Stimulated activated CD8-positive, alpha-beta memory T cell treated with anti-CD3 and anti-CD28 coated beads, Interleukin-7, amount 100 ng/mL, for 1 hour (primary cell): Measurements from ENCODE around the gene ATG10.
"Not testable (repeated sequence)": the region's sequence is repeated elsewhere in the genome, so short reads cannot be mapped to it uniquely, and the experiment has no call there.

Experiments
- DNase-seq, 2 donors: peaks; one replicate each; pipeline ENCODE4 v3.0.0-alpha.2; 2020; ENCODE audit warnings: low read depth in 2 of 2

ATG10 gene

GRCh38 chr5:82054004-82054710 lies 82.3 kb downstream of the ATG10 start:
- no peak for DNase-seq

- DNase-seq: no peak
Observed at GRCh38 chr5:82057051-82057450, 85.2 kb downstream of the ATG10 start.

DNA sequence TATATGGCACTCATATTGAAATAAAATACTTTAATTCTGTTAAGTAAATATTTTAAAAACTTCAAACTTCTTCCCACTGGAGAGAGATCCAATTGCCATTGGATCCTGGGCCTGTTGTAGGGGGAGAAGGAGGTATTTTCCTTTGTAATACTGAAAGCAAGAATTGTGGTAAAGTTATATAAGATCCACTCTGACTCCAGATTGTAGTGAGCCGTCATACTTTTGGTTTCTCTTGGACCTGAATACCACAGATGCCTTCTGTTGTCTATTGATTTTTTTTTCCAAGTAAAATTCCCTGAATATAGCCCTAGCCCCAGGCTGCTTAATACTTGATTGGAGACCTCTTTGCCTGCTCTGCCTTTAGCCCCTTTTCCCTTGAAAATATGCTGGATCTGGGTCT lies 86.9 kb downstream of the ATG10 start:
- DNase-seq: no peak

DNA sequence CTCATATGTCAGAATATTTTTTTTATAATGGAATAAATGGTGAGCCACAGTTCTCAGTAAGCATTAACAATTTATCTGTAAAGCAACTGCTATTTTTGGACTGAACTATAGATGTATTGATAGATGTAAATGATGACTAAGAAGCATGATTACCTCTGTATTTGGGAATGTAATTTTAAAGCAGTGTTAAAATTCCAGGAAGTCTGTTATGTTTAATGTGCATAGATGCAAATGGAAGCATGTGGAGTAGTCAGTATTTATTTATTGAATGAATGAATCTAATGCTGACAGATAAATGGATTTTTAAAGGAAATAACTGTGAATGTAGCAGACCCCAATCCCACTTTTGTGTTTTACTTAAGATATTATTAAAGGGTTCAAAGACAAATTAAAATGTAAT lies 95.0 kb downstream of the ATG10 start:
- no peak for DNase-seq

DNA sequence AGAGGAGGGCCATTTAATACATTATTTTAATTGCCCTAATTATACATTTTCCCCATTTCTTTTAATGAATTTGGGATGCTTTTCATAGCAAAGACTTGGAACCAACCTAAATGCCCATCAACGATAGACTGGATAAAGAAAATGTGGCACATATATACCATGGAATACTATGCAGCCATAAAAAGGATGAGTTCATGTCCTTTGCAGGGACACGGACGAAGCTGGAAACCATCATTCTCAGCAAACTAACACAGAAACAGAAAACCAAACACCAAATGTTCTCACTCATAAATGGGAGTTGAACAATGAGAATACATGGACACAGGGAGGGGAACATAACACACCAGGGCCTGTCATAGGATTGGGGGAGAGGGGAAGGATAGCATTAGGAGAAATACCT lies 96.2 kb downstream of the ATG10 start:
- not testable (repeated sequence) for DNase-seq

DNA sequence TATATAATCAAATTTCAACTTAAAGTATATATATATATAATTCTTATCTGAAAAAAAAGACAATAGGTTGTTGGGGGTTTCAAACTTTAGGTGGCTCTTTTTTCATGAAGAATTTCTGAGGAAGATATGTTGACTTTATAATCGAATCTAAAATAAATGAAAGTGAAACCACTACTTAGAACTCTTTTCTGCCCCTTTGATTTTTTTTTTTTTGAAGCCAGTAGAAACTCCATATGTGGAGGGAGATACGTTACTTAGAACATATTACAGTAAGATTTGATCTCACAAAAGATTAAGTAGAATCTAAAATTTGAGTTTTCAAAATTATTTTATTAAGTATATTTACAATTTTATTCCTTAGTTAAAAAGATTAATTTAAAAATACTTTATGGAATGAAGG lies 96.9 kb downstream of the ATG10 start:
- no peak for DNase-seq

DNA sequence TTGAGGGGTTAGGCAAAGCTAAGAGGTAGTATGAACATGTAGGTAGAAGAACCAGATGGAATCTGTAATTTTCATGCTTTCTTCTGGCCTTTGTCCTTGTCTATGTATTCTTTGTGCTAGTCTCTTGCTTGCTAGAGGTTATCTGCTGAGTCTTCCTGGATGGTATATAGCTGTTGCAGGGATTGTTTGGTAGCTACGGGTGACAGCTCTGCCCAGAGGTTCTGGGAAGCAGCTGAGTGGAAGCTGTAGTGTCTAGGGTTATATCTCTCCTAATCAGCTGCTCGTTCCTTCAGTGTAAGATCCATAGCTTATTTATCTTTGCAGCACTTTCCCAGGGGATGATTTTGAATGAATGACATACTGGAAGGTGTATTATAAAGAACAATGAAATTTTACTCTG lies 100.3 kb downstream of the ATG10 start:
- no peak for DNase-seq

GRCh38 chr5:82073179-82073578 lies 101.4 kb downstream of the ATG10 start:
- DNase-seq: no peak

DNA sequence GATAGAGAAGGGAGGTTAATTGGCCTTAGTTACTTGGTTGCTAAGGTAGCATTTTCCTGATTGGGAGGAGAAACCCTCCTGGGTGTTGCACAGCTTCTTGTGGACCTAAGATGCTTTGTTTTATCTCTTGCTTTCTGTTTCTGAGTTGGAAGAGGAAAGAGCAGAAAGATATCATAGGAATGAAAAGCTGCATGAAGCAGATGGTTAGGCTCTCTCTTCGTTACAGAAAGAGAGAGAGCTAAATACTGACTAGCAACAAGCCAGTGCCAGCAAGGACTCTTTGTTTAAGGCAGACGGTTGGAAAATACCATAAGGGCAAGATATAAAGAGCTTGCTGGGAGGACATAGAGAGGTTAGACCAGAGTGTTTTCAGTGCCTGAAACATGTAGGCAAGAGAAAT lies 103.1 kb downstream of the ATG10 start:
- DNase-seq: no peak

DNA sequence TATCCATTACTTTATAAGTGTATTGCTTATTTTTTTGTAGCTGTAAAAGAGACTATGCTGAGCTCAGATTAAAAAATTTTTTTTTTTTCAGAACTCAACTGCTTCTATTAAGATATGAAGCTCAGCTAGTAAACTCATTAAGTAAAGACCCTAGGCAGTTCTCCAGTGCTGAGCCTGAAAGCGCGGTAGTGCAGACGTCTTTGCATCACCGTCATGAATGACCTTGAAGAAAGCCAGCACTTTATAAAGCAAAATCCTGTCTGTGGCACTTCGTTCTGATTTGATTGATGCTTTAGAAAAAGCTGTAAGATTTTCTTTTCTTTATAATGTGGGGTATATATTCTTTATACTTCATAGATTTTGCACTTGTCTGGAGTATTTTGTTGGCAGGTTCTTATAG lies 105.7 kb downstream of the ATG10 start:
- no peak for DNase-seq

DNA sequence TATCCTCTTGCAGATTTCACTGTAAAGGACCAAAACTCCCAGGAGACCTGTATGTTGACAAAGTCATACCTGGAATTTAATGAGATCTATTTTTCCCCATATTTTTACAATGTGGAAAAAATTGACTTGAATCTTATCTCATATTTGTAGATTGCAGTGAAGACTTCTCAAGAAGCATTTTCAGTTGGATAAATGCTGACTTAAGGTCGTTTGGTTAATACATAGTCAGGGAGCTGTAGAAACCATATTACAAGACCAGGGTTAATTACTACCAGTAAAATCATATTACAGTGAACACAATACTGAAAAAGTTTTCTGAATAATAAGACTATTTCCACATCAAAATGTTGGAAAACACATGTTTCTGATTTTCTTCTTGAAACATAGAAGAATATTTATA lies 119.8 kb downstream of the ATG10 start:
- DNase-seq: no peak

DNA sequence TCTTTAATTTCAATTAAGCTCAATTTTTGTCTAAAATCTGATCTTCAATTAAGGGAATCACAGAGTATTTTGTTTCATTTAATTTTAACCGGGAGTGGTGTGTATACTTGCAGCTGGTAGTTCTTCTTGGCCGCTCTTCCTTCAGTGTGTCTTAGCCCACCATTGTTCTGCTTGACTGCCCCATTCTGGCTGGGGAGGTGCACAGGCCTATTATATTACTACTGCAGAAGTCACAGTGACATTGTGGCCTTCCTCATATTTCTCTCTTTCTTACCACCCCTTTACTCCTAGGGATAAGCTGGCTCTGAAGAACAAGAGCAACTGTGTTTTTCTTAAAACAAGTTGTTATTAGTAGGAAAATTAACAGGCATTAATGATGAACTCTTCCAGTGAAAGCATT lies 123.7 kb downstream of the ATG10 start:
- DNase-seq: no peak

- DNase-seq: no peak
Observed at GRCh38 chr5:82096249-82096648, 124.4 kb downstream of the ATG10 start.

DNA sequence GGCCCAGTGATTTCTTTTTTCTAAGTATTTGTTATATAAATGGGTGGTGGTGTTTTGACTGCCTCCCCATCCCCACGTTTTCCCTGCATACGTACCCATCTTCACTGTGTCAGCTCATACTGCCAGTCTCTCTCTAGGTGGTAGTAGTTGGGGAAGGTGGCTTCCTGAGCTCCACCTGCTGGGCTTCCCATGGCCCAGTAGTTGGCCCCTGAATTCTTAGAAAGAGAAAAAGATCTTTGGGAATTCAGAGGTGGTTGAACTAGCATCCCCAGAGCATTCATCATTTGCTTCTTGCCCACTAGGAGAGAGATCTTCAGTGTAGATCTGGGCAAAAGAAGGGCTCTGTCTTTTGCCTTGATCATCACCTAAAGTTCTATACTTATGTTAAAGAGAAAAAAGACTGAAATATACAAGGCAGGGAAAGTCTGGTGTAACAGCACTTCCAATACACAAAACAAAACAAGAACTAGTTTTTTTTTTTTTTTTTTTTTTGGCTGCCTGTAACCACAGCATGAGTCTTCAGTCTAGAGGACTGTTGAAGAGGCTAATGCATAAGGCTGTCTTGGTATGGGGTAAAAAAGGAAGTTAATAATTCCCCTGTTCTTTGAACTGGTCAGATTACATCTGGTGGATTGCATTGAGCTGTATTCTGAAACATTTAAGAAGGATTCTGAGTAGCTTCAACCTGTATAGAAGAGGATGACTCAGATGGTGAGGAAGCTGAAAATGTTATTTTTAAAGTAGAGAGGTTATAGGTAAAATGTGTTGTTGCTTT lies 128.7 kb downstream of the ATG10 start:
- no peak for DNase-seq

- no peak for DNase-seq
Observed at GRCh38 chr5:82104872-82105271, 133.0 kb downstream of the ATG10 start.

DNA sequence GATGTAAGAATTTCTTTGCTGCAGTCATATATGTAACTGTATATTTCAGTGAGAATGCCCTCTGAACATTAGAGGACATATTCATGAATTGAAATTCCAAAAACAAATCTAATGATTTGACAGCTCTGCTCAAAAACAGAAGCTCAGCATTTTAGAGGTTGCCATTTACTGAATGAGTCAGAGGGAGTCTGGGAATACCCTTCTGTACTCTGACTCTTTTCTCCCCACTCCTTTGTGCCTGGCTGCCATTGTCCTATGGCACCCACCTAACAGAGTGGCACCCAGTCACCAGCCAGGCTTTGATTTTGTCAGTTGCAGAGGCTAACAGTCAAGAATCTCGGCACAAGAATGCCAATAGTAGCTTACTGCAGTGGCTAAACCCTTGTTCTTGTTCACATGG lies 133.6 kb downstream of the ATG10 start:
- no peak for DNase-seq

DNA sequence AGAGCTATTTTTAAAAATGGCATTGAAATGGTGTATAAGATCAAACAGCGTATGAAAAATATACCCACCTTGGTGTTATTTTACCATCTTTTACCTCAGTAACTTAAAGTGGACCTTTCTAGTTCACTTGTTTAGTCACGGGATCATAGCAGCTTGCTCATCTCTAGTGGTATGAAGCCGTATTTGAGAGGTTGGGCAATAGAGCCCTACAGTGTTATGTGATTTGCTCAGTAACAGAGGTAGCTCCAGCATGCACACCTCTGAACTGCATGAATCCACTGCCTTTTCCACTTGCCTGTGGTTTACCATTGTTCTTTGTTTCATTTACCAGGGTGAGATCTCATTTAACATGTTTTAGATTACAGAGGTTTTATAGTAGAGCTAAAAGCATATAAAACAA lies 134.4 kb downstream of the ATG10 start:
- no peak for DNase-seq

- no peak for DNase-seq
Observed at GRCh38 chr5:82106756-82107155, 134.9 kb downstream of the ATG10 start.

DNA sequence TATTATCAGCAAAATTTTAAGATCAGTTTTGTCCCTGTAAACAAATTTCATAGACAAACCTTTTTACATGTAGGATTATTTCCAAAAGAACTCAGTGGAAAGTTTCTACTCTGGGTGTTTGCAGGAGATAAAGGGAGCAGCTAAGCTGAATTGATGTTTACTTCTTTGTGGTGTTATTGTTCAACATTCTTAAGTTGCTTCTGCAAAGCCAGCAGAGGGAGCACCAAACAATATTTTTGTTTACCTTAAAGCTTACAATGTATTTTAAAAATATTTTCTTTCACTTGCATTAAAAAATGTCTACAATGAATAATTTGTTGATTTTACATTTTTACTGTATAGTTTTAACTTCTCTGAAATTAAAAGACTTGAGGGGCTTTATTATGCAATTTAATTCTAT lies 135.4 kb downstream of the ATG10 start:
- DNase-seq: no peak

DNA sequence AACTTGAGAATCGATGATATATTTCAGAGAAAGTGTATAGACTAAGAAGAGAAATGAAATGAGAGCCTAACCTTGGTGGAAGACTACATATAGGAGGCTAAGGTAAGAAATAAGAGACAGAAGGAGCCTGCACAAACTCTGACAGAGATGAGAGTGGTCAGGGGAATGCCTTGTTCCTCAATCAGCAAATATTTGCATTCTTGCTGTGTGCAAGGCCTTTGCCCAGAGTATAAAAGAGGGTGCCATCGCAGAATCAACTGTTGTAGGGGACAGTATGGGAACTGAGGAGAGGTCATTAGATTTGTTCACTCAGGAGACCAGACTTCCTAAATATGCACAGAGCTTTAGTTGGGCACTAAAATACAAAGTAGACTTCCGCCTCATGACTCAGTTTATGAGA lies 137.2 kb downstream of the ATG10 start:
- no peak for DNase-seq

DNA sequence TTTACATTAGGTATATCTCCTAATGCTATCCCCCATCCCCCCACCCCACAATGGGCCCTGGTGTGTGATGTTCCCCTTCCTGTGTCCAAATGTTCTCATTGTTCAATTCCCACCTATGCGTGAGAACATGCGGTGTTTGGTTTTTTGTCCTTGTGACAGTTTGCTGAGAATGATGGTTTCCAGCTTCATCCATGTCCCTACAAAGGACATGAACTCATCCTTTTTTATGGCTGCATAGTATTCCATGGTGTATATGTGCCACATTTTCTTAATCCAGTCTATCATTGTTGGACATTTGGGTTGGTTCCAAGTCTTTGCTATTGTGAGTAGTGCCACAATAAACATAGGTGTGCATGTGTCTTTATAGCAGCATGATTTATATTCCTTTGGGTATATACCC lies 138.1 kb downstream of the ATG10 start:
- not testable (repeated sequence) for DNase-seq

DNA sequence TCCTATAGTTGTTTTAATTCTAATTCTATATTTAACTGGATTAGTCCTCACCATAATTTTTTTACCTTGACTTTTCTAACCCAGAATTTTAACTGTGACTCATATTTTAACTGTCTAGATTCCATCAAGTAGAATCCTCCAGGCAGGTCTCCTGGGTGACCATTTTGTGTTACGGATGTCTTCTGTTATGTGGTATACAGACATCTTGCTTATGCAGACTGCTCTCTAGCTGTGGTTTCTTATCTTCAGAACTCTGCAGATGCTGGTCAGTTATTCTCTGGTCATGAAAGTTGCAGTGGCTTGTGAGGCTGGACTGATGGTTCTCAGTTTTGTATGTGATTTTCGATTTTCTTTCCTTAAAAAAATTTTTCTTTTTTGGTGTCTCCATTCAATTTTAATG lies 139.4 kb downstream of the ATG10 start:
- DNase-seq: no peak

DNA sequence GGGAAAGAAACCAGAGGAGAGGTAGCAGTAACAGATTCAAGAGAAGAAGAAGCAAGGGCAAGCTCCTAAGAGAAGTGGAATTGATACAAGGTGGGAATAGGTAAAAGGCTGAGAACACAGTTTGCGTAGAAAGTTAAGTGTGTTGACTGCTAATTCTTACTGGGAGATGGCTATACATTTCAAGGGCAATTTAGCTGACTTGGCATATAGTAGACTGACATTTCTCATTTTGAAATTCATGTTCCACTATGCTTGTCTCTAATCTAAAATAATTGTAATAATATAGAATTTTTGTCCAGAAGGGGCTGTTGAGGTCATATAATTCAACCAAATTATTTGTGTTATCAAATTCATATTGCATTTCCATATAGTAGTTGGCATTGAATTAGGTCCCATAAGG lies 144.0 kb downstream of the ATG10 start:
- DNase-seq: no peak

DNA sequence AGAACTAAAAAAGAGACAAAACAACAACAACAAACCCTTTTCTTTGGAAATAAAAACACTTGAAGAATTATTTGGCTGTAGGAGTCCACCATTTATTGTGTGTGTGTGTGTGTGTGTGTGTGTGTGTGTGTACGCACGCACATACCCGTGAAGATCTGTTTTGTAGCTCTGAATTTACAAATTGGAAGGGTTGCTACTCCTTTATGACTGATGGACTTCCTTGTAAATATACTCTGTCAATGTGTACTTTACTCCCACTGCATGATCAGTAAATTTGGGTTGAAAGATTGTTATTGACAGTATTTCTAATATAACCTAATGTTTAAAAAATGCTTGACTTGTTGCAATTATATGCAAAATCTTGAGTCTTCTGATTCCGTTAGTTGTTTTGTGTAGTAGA lies 148.1 kb downstream of the ATG10 start:
- DNase-seq: no peak
